ENCODE results near the gene SIGLEC12. TPM values are rescaled to one million over a fixed set of nuclear protein-coding genes. Genes with fewer than 3 reads are reported as not detected.

The SIGLEC12 gene
- total and polyA plus RNA-seq, 9 of the 15 experiments (the other 6 are each of a cell fraction or from before 2014, with no cell fraction given), result 0.08 to 1.3 (median 0.54) TPM

DNA sequence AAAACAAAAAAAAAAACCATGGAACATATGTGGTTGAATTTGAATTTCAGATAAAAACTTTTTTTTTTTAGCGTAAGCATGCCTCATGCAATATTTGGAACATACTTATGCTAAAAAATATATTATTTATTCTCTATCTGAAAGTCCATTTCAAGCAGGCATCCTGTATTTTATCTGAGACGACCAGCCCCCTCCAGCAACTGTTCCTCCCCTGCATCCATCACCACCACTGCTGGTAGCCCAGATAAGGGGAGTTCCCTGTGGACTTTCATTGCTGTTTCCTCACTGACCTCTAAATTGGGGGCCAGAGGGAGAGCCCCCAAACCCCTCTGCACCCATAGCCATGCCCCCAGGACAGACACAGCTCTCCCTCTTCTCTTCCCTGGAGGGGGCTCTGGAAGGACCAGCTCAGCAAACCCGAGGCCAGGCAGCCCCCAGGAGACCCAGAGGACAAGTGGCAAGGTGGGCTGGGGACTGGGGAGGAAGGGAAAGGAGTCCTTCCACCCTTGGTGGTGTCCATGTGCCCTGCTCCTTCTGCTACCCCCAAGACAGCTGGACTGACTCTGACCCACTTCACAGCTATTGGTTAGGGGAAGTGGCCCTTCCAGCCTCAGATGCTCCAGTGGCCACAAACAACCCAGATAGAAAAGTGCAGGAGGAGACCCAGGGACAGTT is 6.6 kb upstream of the SIGLEC12 start (continued):
- no peak for TF ChIP-seq MEF2A (IDR thresholded peaks at IDR 0.05; ENCODE audit: control insufficient read depth, low read depth, low read length)
- TF ChIP-seq ZBTB8A (IDR thresholded peaks at IDR 0.05; ENCODE audit: partially characterized antibody), result no peak
- no peak for TF ChIP-seq ZNF41 (CRISPR knock-in tag; conservative IDR thresholded peaks at IDR 0.05)
- TF ChIP-seq STAT6 (CRISPR knock-in tag; IDR thresholded peaks at IDR 0.05), result no peak
- TF ChIP-seq MCM3 (IDR thresholded peaks at IDR 0.05), result no peak
- no peak for TF ChIP-seq NFXL1 (CRISPR knock-in tag; IDR thresholded peaks at IDR 0.05)
- TF ChIP-seq PBX2 (CRISPR knock-in tag; IDR thresholded peaks at IDR 0.05; ENCODE audit: low read depth), result no peak; the same call in 1 of the 2 replicates
- peak; percentile 92 for TF ChIP-seq PBX2 (tag; conservative IDR thresholded peaks at IDR 0.05; ENCODE audit: low read depth)
- TF ChIP-seq, protein P1, sequence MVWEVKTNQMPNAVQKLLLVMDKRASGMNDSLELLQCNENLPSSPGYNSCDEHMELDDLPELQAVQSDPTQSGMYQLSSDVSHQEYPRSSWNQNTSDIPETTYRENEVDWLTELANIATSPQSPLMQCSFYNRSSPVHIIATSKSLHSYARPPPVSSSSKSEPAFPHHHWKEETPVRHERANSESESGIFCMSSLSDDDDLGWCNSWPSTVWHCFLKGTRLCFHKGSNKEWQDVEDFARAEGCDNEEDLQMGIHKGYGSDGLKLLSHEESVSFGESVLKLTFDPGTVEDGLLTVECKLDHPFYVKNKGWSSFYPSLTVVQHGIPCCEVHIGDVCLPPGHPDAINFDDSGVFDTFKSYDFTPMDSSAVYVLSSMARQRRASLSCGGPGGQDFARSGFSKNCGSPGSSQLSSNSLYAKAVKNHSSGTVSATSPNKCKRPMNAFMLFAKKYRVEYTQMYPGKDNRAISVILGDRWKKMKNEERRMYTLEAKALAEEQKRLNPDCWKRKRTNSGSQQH (CRISPR knock-in tag; IDR thresholded peaks at IDR 0.05), result no peak
- TF ChIP-seq PCBP1 (IDR thresholded peaks at IDR 0.05; ENCODE audit: low read depth, low read length, poor library complexity, severe bottlenecking), result no peak
- no peak for TF ChIP-seq HNRNPH1 (optimal IDR thresholded peaks at IDR 0.05; ENCODE audit: low read depth, low read length)
- TF ChIP-seq HCFC1 (IDR thresholded peaks at IDR 0.05; ENCODE audit: low read depth, low read length), result no peak
- no peak for TF ChIP-seq HOXB6 (CRISPR knock-in tag; IDR thresholded peaks at IDR 0.05; ENCODE audit: borderline replicate concordance)
- no peak for TF ChIP-seq DNMT1 (IDR thresholded peaks at IDR 0.05)
- 0 out of 2 replicates have a peak, but pooled peaks have one; percentile 38 for TF ChIP-seq ZEB2 (IDR thresholded peaks at IDR 0.05)
- peak; percentile 90; the same call in 1 of the 2 replicates for TF ChIP-seq RNF2 (IDR thresholded peaks at IDR 0.05)
- TF ChIP-seq, protein P2, sequence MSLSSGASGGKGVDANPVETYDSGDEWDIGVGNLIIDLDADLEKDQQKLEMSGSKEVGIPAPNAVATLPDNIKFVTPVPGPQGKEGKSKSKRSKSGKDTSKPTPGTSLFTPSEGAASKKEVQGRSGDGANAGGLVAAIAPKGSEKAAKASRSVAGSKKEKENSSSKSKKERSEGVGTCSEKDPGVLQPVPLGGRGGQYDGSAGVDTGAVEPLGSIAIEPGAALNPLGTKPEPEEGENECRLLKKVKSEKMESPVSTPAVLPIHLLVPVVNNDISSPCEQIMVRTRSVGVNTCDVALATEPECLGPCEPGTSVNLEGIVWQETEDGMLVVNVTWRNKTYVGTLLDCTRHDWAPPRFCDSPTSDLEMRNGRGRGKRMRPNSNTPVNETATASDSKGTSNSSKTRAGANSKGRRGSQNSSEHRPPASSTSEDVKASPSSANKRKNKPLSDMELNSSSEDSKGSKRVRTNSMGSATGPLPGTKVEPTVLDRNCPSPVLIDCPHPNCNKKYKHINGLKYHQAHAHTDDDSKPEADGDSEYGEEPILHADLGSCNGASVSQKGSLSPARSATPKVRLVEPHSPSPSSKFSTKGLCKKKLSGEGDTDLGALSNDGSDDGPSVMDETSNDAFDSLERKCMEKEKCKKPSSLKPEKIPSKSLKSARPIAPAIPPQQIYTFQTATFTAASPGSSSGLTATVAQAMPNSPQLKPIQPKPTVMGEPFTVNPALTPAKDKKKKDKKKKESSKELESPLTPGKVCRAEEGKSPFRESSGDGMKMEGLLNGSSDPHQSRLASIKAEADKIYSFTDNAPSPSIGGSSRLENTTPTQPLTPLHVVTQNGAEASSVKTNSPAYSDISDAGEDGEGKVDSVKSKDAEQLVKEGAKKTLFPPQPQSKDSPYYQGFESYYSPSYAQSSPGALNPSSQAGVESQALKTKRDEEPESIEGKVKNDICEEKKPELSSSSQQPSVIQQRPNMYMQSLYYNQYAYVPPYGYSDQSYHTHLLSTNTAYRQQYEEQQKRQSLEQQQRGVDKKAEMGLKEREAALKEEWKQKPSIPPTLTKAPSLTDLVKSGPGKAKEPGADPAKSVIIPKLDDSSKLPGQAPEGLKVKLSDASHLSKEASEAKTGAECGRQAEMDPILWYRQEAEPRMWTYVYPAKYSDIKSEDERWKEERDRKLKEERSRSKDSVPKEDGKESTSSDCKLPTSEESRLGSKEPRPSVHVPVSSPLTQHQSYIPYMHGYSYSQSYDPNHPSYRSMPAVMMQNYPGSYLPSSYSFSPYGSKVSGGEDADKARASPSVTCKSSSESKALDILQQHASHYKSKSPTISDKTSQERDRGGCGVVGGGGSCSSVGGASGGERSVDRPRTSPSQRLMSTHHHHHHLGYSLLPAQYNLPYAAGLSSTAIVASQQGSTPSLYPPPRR (CRISPR knock-in tag; IDR thresholded peaks at IDR 0.05; ENCODE audit: borderline replicate concordance), result no peak

All from K562 (cell line).